GM12874 (cell line): ENCODE measurements around the gene ST6GALNAC6.

Experiments used
- TF ChIP-seq, protein P1 (sequence below): IDR thresholded peaks from 2 replicates; pipeline ENCODE4 v1.5.1; 2011; ENCODE audit warnings: low read depth, mild to moderate bottlenecking, control low read depth, low read length, moderate library complexity; ENCODE audit not compliant: insufficient read depth

Gene ST6GALNAC6

GRCh38 chr9:127844821-127845359 lies 54.5 kb downstream of the ST6GALNAC6 start:
- TF ChIP-seq, protein P1, sequence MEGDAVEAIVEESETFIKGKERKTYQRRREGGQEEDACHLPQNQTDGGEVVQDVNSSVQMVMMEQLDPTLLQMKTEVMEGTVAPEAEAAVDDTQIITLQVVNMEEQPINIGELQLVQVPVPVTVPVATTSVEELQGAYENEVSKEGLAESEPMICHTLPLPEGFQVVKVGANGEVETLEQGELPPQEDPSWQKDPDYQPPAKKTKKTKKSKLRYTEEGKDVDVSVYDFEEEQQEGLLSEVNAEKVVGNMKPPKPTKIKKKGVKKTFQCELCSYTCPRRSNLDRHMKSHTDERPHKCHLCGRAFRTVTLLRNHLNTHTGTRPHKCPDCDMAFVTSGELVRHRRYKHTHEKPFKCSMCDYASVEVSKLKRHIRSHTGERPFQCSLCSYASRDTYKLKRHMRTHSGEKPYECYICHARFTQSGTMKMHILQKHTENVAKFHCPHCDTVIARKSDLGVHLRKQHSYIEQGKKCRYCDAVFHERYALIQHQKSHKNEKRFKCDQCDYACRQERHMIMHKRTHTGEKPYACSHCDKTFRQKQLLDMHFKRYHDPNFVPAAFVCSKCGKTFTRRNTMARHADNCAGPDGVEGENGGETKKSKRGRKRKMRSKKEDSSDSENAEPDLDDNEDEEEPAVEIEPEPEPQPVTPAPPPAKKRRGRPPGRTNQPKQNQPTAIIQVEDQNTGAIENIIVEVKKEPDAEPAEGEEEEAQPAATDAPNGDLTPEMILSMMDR, result no peak

DNA sequence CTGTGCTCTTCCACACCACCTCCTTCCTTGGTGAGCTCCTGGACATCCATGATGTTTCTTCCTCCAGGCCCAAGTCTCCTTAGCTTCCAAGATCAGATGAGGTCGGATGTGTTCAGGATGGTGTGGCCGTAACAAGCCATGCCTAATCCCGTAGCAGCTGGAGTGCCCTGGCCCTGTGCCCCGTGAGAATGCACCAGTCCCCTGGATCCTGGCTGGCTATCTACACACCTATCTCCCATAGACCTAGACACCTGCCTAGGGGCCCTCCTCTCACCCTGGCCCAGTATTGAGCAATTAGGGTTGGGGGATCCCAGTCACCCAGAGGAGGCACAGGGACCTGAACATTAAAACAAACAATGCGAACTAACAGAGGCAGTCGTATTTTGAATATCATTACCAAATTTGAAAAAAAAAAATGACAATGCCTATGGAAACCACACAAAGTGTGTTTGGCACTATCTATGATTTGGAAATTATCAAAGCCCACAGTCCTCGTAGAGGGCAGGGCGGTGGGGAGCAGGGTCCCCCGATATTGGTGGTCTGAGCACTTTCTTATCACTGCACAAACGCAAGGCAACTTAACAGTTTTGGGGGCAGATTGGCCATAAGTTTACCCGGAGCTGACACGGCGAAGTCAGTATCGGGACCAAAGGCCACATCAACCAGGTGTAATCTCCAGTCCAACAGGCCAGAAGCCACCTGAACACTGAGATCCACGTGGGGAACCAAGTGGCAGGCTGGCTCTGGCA lies 58.1 kb downstream of the ST6GALNAC6 start:
- TF ChIP-seq, protein P1, result no peak

- TF ChIP-seq, protein P1, result no peak
Observed at GRCh38 chr9:127838375-127839078, 60.9 kb downstream of the ST6GALNAC6 start.

- TF ChIP-seq, protein P1, result no peak
Observed at GRCh38 chr9:127837346-127837745, 62.1 kb downstream of the ST6GALNAC6 start.

- TF ChIP-seq, protein P1, result no peak
Observed at GRCh38 chr9:127835991-127836516, 63.3 kb downstream of the ST6GALNAC6 start.
